ENCODE data around the gene TSPAN15. TPM values are rescaled to one million over a fixed set of nuclear protein-coding genes. Genes with fewer than 3 reads are reported as not detected.
"Not testable (repeated sequence)": the region's sequence is repeated elsewhere in the genome, so short reads cannot be mapped to it uniquely, and the experiment has no call there.

The TSPAN15 gene
- total RNA-seq, 2 donors from 2014 or later, result 142 to 145 TPM

GRCh38 chr10:69435966-69436520 lies 15.2 kb upstream of the TSPAN15 start:
- intact Hi-C loops (cut with DNase I, micrococcal nuclease), result no loop called here
- ATAC-seq, result no peak
- DNase-seq, result no peak

- intact Hi-C loops (cut with DNase I, micrococcal nuclease), result no loop called here
These were observed 13.7 kb upstream of the TSPAN15 start for GRCh38 chr10:69437321-69438259.

GRCh38 chr10:69438536-69439349 lies 12.5 kb upstream of the TSPAN15 start:
- intact Hi-C loops (cut with DNase I, micrococcal nuclease), result no loop called here
- DNase-seq (no peak), ATAC-seq (peak; percentile 84)

More at GRCh38 chr10:69437321-69438259, 13.7 kb upstream of the TSPAN15 start:
- no peak for DNase-seq
- no peak for ATAC-seq

GRCh38 chr10:69439350-69439739 lies 11.9 kb upstream of the TSPAN15 start:
- peak; percentile 81 for ATAC-seq
- intact Hi-C loops (cut with DNase I, micrococcal nuclease), result no loop called here
- DNase-seq, result peak; percentile 67 to 83

- intact Hi-C loops (cut with DNase I, micrococcal nuclease), result no loop called here
- ATAC-seq (peak; percentile 44), DNase-seq (no peak)
These were observed 11.3 kb upstream of the TSPAN15 start for GRCh38 chr10:69439813-69440506.

- DNase-seq (no peak), ATAC-seq (no peak)
- intact Hi-C loops (cut with DNase I, micrococcal nuclease), result no loop called here
These were observed 7.9 kb upstream of the TSPAN15 start for GRCh38 chr10:69443354-69443753.

- intact Hi-C loops (cut with DNase I, micrococcal nuclease), result no loop called here
- DNase-seq, result no peak
- ATAC-seq, result no peak
These were observed 6.2 kb upstream of the TSPAN15 start for GRCh38 chr10:69445041-69445440.

GRCh38 chr10:69446229-69446628 lies 5.0 kb upstream of the TSPAN15 start:
- intact Hi-C loops (cut with DNase I, micrococcal nuclease), result no loop called here
- DNase-seq, result no peak

GRCh38 chr10:69446650-69447151 lies 4.6 kb upstream of the TSPAN15 start:
- ATAC-seq (peak; percentile 20), DNase-seq (no peak)

More at GRCh38 chr10:69446229-69446628, 5.0 kb upstream of the TSPAN15 start:
- ATAC-seq, result no peak

GRCh38 chr10:69449841-69450240 lies 1.4 kb upstream of the TSPAN15 start:
- DNase-seq (peak; percentile 75 to 78), ATAC-seq (peak; percentile 57)
- intact Hi-C loops (cut with DNase I, micrococcal nuclease), result no loop called here

More at GRCh38 chr10:69446650-69447151, 4.6 kb upstream of the TSPAN15 start:
- intact Hi-C loops (cut with DNase I, micrococcal nuclease), result no loop called here

- intact Hi-C loops (cut with DNase I, micrococcal nuclease); DNase-seq; ATAC-seq: not testable (repeated sequence)
These were observed 870 bp upstream of the TSPAN15 start for GRCh38 chr10:69450395-69450794.

- peak; percentile 82 to 88 for DNase-seq
- intact Hi-C loops (cut with DNase I, micrococcal nuclease), result no loop called here
- peak; percentile 73 for ATAC-seq
These were observed 553 bp downstream of the TSPAN15 start for GRCh38 chr10:69451784-69452251.

GRCh38 chr10:69452676-69453415 lies 1.6 kb downstream of the TSPAN15 start:
- ATAC-seq (no peak), DNase-seq (no peak)
- intact Hi-C loops (cut with DNase I, micrococcal nuclease), result no loop called here

GRCh38 chr10:69453795-69454194 lies 2.5 kb downstream of the TSPAN15 start:
- ATAC-seq, result no peak
- no peak for DNase-seq
- intact Hi-C loops (cut with DNase I, micrococcal nuclease), result no loop called here

- ATAC-seq, result no peak
- intact Hi-C loops (cut with DNase I, micrococcal nuclease), result no loop called here
- no peak for DNase-seq
These were observed 3.9 kb downstream of the TSPAN15 start for GRCh38 chr10:69455006-69455763.

- ATAC-seq (no peak), DNase-seq (no peak)
- intact Hi-C loops (cut with DNase I, micrococcal nuclease), result no loop called here
These were observed 5.8 kb downstream of the TSPAN15 start for GRCh38 chr10:69456880-69457693.
